Skeletal muscle tissue (tissue), 4 donors: ENCODE data around the gene TMCO4. TPM values are rescaled to one million over a fixed set of nuclear protein-coding genes. Genes with fewer than 3 reads are reported as not detected.

Experiments
- H3K27ac ChIP-seq: one replicate; pipeline ENCODE4 v1.7.0; 2013; ENCODE audit warnings: mild to moderate bottlenecking, low read depth, low read length, inconsistent platforms
- H3K27me3 ChIP-seq, 3 donors: one replicate each; pipeline ENCODE4 v1.7.0; 2013; ENCODE audit warnings: low read length in 3 of 3; ENCODE audit not compliant: control insufficient read depth in 3 of 3, insufficient read depth in 3 of 3
- H3K36me3 ChIP-seq, 3 donors: one replicate each; pipeline ENCODE4 v1.7.0; 2013; ENCODE audit warnings: low read length in 3 of 3; ENCODE audit not compliant: control insufficient read depth in 3 of 3, insufficient read depth in 3 of 3
- H3K4me1 ChIP-seq, 3 donors: one replicate each; pipeline ENCODE4 v1.7.0; 2013; ENCODE audit warnings: low read length in 3 of 3, mild to moderate bottlenecking in 3 of 3; ENCODE audit not compliant: control insufficient read depth in 3 of 3, insufficient read depth in 3 of 3
- H3K4me3 ChIP-seq, 3 donors: one replicate each; pipeline ENCODE4 v1.7.0; 2013; ENCODE audit warnings: low read length in 3 of 3
- H3K9ac ChIP-seq, 3 donors: one replicate each; pipeline ENCODE4 v1.7.0; 2013; ENCODE audit warnings: low read length in 3 of 3, mild to moderate bottlenecking in 3 of 3, moderate library complexity in 2 of 3, low read depth in 1 of 3
- H3K9me3 ChIP-seq, 3 donors: one replicate each; pipeline ENCODE4 v1.7.0; 2013; ENCODE audit warnings: low read length in 3 of 3; ENCODE audit not compliant: control insufficient read depth in 3 of 3
- total RNA-seq: library from RNA; depleted of rRNA; stranded (reverse); fragments of >200 nt; gene quantifications from one replicate; pipeline ENCODE4 v1.2.3, GENCODE V29; 2014
- donor health status: Osteomylitis.

Gene TMCO4
- total RNA-seq, 1 donor from 2014 or later, result 2.6 TPM

DNA sequence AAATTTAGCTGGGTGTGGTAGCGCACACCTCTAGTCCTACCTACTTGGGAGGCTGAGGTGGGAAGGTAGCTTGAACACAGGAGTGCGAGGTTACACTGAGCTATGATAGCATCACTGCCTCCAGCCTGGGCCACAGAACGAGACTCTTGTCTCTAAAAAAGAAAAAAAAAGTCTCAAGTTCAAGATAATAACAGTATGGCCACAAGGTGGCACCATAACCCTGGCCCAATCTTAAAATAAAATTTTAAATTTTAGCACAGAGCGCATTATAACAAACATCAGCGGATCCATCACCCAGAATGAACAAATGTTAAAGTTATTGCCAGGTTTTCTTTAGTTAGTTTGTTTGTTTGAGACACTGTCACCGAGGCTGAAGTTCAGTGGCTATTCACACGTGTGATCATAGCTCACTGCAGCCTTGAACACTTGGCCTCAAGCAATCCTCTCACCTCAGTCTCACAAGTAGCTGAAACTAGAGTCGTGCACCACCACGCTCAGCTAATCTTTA is 137.9 kb downstream of the TMCO4 start:
- peaks cover 34 to 37% (median 36%) of the 10 kb centered on the region in 3 donors for H3K27me3 ChIP-seq

DNA sequence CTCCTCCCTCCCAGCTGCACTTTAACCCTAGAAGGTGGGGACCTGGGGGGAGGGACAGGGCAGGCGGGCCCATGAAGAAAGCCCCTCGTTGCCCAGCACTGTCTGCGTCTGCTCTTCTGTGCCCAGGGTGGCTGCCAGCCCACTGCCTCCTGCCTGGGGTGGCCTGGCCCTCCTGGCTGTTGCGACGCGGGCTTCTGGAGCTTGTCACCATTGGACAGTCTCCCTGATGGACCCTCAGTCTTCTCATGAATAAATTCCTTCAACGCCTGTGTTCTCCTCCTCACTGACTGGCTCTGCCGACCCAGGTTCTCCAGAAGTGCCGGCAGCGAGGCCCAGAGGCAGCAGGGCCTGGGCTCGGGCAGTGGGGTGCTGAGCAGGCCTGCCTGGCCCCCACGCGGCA is 141.5 kb downstream of the TMCO4 start:
- no peak overlapping the region for H3K9ac ChIP-seq
- no peaks in the 10 kb centered on the region for H3K9me3 ChIP-seq
- H3K36me3 ChIP-seq, result peaks cover 0 to 8% (median 2%) of the 10 kb centered on the region in 3 donors
- peaks cover 3 to 11% (median 11%) of the 10 kb centered on the region in 3 donors for H3K27me3 ChIP-seq
- no peak overlapping the region for H3K27ac ChIP-seq
- H3K4me1 ChIP-seq, result peaks cover 5 to 6% (median 5%) of the 10 kb centered on the region in 3 donors
- H3K4me3 ChIP-seq, result no peak overlapping the region

More for the DNA sequence above, 137.9 kb downstream of the TMCO4 start:
- Histone ChIP-seq H3K36me3 (peaks cover 0 to 2% (median under 1%) of the 10 kb centered on the region in 3 donors), H3K4me1 (no peaks in the 10 kb centered on the region), H3K4me3 (no peak overlapping the region), H3K9me3 (no peaks in the 10 kb centered on the region), H3K9ac (no peak overlapping the region), H3K27ac (no peak overlapping the region)

DNA sequence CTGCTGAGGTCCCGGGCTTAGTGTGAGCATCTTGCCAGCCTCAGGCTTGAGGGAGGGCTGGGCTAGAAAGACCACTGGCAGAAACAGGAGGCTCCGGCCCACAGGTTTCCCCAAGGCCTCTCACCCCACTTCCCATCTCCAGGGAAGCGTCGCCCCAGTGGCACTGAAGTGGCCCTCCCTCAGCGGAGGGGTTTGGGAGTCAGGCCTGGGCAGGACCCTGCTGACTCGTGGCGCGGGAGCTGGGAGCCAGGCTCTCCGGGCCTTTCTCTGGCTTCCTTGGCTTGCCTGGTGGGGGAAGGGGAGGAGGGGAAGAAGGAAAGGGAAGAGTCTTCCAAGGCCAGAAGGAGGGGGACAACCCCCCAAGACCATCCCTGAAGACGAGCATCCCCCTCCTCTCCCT is 142.2 kb downstream of the TMCO4 start:
- Histone ChIP-seq H3K9ac (no peak overlapping the region), H3K36me3 (peaks cover 0 to 8% (median 2%) of the 10 kb centered on the region in 3 donors), H3K4me1 (peaks cover 5 to 7% (median 6%) of the 10 kb centered on the region in 3 donors), H3K27ac (no peak overlapping the region), H3K27me3 (peaks cover 0 to 6% (median 6%) of the 10 kb centered on the region in 3 donors), H3K4me3 (no peak overlapping the region), H3K9me3 (no peaks in the 10 kb centered on the region)

DNA sequence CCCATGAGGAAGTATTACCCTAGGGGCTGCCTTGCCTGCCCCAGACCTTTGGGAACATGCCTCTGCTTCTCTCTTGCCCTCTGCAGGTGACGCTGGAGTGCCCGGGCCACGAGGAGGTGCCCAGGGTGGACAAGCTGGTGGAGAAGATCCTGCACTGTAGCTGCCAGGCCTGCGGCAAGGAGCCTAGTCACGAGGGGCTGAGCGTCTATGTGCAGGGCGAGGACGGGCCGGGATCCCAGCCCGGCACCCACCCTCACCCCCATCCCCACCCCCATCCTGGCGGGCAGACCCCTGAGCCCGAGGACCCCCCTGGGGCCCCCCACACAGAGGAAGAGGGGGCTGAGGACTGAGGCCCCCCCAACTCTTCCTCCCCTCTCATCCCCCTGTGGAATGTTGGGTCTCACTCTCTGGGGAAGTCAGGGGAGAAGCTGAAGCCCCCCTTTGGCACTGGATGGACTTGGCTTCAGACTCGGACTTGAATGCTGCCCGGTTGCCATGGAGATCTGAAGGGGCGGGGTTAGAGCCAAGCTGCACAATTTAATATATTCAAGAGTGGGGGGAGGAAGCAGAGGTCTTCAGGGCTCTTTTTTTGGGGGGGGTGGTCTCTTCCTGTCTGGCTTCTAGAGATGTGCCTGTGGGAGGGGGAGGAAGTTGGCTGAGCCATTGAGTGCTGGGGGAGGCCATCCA is 142.8 kb downstream of the TMCO4 start:
- Histone ChIP-seq H3K4me1 (peaks cover 7 to 10% (median 9%) of the 10 kb centered on the region in 3 donors), H3K36me3 (peaks cover 0 to 8% (median 2%) of the 10 kb centered on the region in 3 donors), H3K9ac (no peak overlapping the region), H3K4me3 (no peak overlapping the region), H3K27ac (no peak overlapping the region), H3K9me3 (no peaks in the 10 kb centered on the region), H3K27me3 (peaks cover 0 to 6% (median 6%) of the 10 kb centered on the region in 3 donors)

DNA sequence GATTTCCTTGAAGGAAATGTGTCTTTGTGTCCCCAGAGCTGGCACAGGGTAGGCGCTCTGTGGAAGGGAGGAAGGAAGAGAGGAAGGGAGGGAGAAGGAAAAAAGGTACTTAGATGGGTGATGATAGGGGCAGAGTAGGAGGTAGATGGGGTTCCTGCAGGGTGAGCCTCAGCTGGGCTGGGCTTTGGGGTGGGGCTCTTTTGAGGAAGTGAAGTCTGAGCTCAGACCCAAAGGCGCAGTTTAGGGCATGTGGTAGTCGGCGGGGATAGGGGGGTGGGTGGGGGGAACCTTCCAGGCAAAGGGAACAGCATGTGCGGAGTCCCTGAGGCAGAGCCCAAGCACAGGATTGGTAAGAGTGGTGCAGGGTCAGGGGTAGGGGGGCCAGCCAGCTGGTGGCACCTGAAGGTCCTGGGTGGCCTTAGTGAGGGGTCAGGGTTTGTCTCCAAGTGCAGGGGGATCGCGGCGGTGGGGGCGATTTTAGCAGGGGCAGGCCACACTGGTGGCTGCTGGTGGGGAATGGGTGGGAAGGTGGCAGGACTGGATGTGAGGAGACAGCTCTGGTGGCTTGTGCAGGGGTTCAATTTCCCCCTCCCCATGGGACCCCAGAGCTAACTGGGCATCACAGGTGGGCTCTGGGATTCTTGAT is 143.5 kb downstream of the TMCO4 start:
- H3K36me3 ChIP-seq, result peaks cover 0 to 8% (median 2%) of the 10 kb centered on the region in 3 donors
- no peak overlapping the region for H3K4me3 ChIP-seq
- H3K9me3 ChIP-seq, result no peaks in the 10 kb centered on the region
- peaks cover 0 to 6% (median 6%) of the 10 kb centered on the region in 3 donors for H3K27me3 ChIP-seq
- H3K4me1 ChIP-seq, result peaks cover 13% of the 10 kb centered on the region in 3 donors
- no peak overlapping the region for H3K9ac ChIP-seq
- H3K27ac ChIP-seq, result no peak overlapping the region

DNA sequence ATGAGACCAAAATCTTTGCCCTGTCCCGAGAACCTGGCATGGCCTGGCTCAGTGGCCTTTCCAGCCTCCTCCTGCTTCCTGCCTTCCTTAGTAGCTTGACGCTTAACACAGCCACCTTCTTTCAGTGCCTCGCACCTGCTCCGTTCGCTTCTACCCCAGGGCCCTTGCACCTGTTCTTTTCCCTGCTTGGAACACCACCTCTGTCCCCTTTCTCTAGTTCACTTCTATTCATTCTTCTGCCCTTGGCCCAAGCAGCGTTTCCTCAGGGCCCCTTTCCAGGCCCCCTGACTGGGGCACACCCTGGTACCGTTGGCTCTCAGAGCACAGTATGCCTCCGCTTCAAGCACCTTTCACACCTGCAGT is 144.0 kb downstream of the TMCO4 start:
- H3K4me1 ChIP-seq, result peaks cover 18 to 19% (median 18%) of the 10 kb centered on the region in 3 donors

DNA sequence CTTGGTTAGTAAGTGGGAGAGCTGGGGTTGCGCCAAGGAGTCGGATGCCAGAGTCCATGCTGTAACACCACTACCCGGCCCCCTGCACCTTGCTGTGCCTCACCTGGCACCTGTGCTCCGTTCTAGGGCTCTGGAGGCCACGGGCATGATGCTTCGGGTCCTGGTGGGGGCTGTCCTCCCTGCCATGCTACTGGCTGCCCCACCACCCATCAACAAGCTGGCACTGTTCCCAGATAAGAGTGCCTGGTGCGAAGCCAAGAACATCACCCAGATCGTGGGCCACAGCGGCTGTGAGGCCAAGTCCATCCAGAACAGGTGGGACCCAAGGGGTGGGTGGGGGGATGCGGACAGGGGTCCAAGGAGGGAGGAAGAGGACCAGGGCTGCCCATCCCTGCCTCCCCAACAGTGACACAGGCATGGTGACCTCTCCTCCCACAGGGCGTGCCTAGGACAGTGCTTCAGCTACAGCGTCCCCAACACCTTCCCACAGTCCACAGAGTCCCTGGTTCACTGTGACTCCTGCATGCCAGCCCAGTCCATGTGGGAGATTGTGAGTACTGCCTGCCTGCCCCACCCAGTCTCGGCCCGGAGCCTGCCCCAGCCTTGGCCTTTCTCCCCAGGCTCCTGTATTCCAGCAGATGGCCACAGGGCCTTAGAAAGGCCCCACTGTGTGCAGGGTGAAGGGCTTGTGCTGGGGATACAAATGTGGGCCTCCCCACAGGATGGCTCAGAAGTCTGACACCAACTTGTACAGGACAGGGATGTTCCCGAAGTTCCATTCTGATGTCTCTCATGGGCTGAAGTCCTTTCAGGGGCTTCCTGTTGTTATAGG is 144.6 kb downstream of the TMCO4 start:
- H3K36me3 ChIP-seq, result peaks cover 0 to 8% (median 2%) of the 10 kb centered on the region in 3 donors
- H3K4me1 ChIP-seq, result peaks cover 20 to 24% (median 23%) of the 10 kb centered on the region in 3 donors

More for the DNA sequence above, 144.0 kb downstream of the TMCO4 start:
- Histone ChIP-seq H3K9ac (no peak overlapping the region), H3K4me3 (no peak overlapping the region), H3K27ac (no peak overlapping the region), H3K9me3 (no peaks in the 10 kb centered on the region), H3K27me3 (peaks cover 0 to 5% (median 3%) of the 10 kb centered on the region in 3 donors), H3K36me3 (peaks cover 0 to 8% (median 2%) of the 10 kb centered on the region in 3 donors)

DNA sequence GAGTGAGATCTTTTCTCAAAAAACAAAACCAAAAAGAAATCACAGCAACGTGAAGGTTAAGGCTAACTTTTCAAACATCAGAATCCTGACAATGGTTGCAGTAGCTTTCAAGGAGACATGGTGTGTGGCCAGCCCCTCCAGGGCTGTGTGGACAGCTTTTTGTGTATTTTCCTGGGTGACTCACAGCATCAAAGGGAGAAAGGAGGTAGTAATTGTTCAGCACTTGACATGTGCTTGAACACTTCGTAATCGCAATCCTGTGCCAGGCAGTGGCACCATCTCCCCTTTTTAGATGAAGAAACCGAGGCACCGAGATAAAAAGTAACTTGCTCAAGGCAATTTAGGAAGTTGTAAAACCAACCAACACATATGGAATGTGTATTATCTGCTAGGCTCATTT is 145.3 kb downstream of the TMCO4 start:
- H3K27me3 ChIP-seq, result no peaks in the 10 kb centered on the region
- H3K4me3 ChIP-seq, result no peak overlapping the region
- H3K36me3 ChIP-seq, result peaks cover 0 to 8% (median 2%) of the 10 kb centered on the region in 3 donors
- H3K27ac ChIP-seq, result no peak overlapping the region
- peaks cover 20 to 27% (median 24%) of the 10 kb centered on the region in 3 donors for H3K4me1 ChIP-seq
- H3K9me3 ChIP-seq, result no peaks in the 10 kb centered on the region
- H3K9ac ChIP-seq, result no peak overlapping the region

More for the DNA sequence above, 144.6 kb downstream of the TMCO4 start:
- no peaks in the 10 kb centered on the region for H3K9me3 ChIP-seq
- no peak overlapping the region for H3K4me3 ChIP-seq
- no peak overlapping the region for H3K9ac ChIP-seq
- no peaks in the 10 kb centered on the region for H3K27me3 ChIP-seq
- no peak overlapping the region for H3K27ac ChIP-seq

DNA sequence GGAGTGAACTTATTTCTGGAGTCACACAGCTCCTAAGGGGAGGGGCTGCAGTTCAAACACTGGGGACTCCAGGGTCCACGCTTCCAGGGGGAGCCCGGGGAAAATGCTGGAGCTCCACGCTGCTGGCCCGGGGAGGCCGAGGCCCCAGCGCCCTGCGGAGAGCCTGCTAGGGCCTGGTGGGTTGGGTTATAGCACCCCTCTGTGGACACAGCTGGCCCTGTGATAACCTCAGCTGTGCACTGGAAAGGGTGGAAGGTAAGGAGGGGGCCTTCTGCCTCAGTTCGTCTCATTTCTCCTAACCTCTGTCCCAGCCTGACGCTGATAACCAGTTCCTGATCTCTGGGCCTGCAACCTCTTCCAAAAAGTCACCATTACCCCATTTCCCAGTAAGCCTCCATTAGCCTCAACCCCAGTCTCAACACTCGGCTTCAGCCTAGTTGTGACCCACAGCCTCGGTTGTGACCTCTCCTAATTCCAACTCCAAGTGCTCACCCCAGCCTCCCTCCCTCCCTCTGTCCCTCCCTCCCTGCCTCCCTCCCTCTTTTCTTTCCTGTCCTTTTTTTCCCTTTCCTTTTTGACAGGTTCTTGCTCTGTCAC is 148.5 kb downstream of the TMCO4 start:
- Histone ChIP-seq H3K9ac (peak overlapping the region; percentile 45 to 64 (median 61)), H3K27me3 (peaks cover 0 to 2% (median 0%) of the 10 kb centered on the region in 3 donors), H3K4me3 (peak overlapping the region in 2 of 3 donors; percentile 6 to 23), H3K36me3 (peaks cover 0 to 7% (median 0%) of the 10 kb centered on the region in 3 donors), H3K27ac (peak overlapping the region; percentile 72), H3K9me3 (no peaks in the 10 kb centered on the region), H3K4me1 (peaks cover 32 to 43% (median 43%) of the 10 kb centered on the region in 3 donors)
